Measurements from ENCODE around the gene USP36.

DNA sequence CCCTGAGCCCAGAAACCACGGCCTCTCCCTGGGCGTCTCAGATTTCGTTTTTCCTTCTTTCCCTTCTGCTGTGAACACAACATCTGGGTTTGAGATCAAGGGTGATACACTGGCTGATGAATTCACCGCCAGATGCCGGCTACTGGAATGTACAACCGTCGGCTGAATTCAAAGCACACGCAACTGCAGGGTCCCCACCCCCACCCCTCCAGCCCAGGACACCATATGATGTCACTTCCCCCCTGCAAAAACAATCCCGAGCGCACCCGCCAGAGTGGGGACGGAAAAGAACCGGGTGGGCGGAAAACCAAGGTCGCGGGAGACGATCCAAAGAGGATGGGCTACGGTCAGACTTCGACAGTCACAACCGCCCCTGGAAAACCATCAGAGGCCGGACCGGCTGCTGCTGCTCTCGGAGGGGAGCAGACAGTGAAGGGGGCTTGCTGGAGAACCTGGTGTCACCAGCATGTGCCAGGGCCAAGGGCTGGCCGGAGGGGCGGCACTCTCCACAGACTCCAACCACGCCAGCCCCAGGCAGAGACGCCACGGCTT is 39.1 kb upstream of the USP36 start:
- TF ChIP-seq EP300 (IDR thresholded peaks at IDR 0.05; ENCODE audit: low read depth): no peak
- TF ChIP-seq, protein P1, sequence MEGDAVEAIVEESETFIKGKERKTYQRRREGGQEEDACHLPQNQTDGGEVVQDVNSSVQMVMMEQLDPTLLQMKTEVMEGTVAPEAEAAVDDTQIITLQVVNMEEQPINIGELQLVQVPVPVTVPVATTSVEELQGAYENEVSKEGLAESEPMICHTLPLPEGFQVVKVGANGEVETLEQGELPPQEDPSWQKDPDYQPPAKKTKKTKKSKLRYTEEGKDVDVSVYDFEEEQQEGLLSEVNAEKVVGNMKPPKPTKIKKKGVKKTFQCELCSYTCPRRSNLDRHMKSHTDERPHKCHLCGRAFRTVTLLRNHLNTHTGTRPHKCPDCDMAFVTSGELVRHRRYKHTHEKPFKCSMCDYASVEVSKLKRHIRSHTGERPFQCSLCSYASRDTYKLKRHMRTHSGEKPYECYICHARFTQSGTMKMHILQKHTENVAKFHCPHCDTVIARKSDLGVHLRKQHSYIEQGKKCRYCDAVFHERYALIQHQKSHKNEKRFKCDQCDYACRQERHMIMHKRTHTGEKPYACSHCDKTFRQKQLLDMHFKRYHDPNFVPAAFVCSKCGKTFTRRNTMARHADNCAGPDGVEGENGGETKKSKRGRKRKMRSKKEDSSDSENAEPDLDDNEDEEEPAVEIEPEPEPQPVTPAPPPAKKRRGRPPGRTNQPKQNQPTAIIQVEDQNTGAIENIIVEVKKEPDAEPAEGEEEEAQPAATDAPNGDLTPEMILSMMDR (IDR thresholded peaks at IDR 0.05): peak in 2 of 5 experiments; percentile 13 to 19
